CD4-positive, alpha-beta T cell treated with Interleukin-12 subunit alpha and Interleukin-12 subunit beta, for 1 hour (primary cell): ENCODE results near the gene LDLRAD2.
"Not testable (repeated sequence)": the region's sequence is repeated elsewhere in the genome, so short reads cannot be mapped to it uniquely, and the experiment has no call there.

ENCODE experiments used
- DNase-seq: peaks from one replicate; pipeline ENCODE4 v3.0.0-alpha.2; 2020

LDLRAD2 gene

DNA sequence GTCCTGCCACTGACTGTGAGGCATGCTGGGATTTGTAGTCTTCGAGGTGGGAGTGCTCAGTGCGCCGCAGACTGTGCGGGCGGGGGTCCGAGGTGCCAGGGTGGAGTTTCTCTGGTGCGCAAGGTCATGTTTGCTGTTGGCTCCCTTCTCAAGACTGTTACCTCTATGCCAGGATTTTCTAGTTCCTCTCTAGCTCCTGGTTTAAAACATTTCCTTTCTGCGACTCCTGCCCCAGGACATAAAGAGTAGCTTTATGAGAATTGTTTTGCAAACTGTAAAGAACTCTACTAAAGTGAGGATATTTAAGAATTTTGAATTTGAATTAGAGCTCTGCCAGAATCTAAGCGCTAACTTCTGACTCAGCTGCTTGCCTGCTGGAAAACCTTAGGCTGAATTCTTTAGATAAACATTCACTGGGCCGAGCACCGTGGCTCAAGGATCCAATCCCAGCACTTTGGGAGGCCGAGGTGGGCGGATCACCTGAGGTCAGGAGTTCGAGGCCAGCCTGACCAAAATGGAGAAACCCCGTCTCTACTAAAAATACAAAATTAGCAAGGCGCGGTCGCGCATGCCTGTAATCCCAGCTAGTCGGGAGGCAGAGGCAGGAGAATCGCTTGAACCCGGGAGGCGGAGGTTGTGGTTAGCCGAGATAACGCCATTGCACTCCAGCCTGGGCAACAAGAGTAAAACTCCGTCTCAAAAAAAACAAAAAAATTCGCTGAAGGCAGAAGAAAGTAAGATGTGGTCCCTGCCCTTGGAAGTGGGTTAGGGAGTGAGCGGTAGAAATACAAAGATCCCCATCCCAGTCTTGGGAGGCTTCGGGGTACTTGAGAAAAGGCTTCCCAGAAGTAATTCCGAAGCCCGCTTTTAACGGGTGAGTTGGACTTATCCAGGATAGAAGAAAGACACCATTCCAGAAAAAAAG lies 28.1 kb upstream of the LDLRAD2 start:
- no peak for DNase-seq

DNA sequence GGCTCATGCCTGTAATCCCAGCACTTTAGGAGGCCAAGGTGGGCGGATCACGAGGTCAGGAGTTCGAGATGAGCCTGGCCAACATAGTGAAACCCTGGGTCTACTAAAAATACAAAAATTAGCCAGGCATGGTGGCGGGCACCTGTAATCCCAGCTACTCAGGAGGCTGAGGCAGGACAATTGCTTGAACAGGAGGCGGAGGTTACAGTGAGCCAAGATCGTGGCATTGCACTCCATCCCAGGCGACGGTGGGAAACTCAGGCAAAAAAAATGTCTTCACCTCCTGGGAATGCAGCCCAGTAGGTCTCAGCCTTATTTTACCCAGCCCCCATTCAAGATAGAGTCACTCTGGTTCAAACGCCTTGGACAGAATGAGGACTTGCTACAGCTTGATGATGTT lies 26.3 kb upstream of the LDLRAD2 start:
- not testable (repeated sequence) for DNase-seq

DNA sequence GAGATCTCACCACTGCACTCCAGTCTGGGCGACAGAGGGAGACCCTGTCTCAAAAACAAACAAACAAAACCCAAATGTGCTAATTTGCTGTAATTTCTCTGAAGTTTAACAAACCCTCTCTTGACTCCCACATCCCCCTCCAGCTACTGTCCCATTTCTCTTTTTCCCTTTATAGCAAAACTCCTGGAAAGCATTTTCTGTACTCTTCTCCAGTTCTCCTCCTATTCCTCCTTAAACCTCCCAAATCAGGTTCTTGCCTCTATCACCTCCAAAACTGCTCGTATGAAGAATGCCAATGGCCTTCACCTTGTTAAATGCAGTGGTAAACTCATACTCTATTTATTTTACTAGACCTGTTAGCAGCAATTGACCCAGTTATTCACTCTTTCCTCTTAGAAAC lies 25.4 kb upstream of the LDLRAD2 start:
- no peak for DNase-seq

DNA sequence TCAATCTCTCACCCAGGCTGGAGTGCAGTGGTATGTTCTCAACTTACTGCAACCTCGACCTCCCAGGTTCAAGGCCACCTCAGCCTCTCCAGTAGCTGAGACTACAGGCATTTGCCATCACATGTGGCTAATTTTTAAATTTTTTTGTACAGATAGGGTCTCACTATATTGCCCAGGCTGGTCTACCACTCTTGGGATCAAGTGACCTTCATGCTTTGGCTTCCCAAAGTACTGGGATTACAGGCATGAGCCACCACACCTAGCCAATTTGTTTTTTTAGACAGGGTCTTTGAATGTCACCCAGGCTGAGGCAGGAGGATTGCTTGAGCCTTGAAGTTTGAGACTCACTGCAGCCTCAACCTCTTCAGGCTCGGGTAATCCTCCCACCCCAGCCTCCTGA lies 19.0 kb upstream of the LDLRAD2 start:
- no peak for DNase-seq

DNA sequence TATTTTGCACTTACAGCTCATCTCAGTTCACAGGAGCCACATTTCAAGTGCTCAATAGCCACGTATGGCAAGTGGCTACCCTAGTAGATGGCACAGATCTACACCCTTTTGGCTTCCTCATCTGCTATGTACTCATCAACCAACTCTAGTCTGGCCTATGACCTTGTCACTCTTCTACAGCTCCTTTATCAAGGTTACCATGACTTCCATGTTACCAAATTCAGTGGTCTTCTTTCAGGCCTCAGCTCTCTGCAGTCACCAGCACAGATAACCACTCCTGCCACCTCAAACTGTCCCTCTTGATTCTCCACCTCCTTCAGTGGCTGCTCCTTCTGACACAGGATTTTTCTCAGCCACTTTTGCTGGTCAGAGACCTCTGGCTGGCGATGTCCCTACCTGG lies 17.4 kb upstream of the LDLRAD2 start:
- no peak for DNase-seq

DNA sequence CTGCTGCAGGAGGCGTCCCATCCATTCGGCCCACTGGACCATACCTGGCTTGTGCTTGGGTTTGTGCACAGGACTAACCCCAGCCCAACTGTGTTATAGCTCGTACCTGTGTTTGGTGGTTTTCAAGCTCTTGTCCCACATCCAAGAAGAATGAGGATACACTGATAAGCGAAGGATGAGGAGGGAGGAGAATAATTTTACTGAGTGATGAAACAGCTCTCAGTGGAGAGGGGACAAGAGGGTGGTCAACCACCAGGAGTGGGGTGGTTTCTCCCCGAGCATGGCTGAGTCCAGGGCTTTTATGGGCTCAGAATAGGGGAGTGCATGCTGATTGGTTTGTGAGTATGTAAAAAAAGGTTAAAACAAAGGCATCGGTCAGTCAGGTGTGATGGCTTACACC lies 17.0 kb upstream of the LDLRAD2 start:
- DNase-seq: no peak

DNA sequence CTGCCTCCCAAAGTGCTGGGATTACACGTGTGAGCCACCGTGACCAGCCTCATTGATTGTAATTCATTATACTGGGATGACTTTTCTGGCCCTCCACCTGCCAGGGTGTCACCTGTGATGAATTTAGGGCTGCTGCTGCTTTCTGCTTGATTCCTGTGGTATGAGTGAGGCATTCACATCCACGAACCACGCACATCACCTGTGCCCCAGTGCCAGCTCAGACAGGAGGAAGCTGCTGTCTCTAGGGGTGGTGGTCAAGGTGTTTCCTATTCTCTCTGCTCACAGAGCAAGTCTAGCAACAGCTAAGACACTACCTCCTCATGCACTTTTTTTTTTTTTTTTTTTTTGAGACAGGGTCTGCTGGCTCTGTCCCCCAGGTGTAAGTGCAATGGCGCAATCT lies 12.3 kb upstream of the LDLRAD2 start:
- DNase-seq: no peak

DNA sequence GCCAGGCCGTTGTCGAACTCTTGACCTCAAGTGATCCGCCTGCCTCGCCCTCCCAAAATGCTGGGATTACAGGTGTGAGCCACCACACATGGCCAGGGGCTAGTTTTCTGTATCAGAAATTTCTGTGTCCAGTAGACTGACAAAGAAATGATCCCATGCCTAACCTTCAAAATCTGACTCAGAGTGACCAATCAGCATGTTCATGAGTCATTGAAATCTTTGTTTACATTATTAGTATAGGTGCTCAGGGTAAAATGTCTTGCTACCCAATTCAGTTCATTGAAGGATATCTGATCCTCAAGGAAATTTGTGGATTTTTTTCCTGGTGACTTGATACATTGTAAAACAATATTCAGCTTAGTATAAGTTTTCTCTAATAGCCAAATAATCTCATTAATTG lies 11.0 kb upstream of the LDLRAD2 start:
- DNase-seq: no peak

DNA sequence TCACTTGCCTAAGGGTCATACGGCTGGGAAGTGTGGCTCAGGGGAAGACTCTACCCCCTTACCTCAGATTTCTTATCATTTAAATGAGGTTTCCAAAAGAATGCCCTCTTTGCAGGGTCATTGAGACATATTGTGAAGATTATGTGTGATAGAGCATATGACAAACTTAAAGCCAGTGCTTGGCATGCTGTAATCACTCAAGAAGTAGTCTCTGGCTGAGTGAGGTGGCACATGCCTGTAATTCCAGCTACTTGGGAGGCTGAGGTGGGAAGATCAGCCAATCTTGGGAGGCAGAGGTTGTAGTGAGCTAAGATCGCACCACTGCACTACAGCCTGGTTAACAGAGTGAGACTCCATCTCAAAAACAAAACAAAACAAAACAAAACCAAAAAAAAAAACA lies 7.5 kb upstream of the LDLRAD2 start:
- no peak for DNase-seq

DNA sequence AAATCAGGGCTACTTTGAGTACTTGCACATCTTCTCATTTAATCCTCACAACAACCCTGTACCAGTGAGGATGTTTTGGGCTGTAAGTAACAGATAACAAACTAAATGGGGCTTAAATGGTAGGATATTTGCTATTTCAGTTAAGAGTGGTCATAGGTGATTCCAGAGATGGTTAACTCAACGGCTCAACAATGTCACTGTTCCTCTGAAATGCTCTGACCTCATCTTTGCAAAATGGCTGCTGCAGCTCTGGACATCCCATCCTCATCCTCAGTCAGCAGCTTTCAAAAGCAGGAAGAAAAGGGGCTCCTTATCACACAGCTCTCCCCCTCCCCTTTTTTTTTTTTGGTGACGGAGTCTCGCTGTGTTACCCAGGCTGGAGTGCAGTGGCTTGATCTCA lies 1.5 kb downstream of the LDLRAD2 start:
- no peak for DNase-seq

DNA sequence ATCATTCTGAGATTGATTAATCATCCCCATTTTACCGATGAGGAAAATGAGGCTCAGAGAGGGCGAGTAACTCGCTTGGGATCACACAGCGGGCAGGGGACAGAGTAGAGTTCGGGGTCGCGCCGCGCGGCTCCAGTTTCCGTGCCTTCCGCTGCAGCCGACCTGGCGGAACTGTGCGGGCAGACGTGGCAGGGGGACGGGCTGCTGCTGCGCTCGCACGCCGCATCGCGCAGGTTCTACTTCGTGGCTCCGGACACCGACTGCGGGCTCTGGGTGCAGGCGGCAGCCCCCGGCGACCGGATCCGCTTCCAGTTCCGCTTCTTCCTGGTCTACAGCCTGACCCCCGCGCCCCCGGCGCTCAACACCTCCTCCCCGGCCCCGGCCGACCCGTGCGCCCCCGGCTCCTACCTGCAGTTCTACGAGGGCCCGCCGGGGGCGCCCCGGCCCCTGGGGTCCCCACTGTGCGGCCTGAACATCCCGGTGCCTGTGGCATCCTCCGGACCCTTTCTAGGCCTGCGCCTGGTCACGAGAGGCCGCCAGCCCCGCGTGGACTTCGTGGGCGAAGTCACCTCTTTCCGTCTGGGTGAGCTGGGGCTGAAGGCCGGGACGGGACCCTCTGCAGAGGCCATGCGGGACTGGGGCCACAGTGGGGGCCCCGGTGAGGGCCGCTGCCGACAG lies 2.3 kb downstream of the LDLRAD2 start:
- DNase-seq: peak; percentile 18

DNA sequence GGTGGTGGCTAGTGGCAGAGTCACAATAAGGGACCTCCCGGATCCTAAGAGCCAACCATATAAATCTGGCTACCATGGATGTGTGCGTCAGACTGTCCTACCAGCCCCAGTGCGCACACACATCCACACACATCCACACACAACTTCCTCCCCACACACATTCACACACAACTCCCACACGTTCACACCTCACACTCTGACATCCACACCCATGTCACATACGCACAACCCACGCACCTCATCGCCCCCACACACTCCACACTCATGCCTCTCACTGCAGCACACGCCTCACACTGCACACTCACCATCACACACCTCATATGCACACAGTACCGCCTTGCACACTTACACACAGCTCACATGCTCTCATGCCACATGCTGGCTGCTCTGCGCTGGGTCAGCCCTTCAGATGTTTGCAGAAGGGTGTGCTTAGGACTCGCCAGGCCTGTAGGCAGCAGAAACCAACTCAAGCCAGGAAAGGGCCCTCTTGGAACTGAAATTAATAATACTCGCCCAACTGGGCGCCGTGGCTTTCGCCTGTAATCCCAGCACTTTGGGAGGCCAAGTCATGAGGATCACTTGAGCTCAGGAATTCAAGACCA lies 3.0 kb downstream of the LDLRAD2 start:
- DNase-seq: no peak

DNA sequence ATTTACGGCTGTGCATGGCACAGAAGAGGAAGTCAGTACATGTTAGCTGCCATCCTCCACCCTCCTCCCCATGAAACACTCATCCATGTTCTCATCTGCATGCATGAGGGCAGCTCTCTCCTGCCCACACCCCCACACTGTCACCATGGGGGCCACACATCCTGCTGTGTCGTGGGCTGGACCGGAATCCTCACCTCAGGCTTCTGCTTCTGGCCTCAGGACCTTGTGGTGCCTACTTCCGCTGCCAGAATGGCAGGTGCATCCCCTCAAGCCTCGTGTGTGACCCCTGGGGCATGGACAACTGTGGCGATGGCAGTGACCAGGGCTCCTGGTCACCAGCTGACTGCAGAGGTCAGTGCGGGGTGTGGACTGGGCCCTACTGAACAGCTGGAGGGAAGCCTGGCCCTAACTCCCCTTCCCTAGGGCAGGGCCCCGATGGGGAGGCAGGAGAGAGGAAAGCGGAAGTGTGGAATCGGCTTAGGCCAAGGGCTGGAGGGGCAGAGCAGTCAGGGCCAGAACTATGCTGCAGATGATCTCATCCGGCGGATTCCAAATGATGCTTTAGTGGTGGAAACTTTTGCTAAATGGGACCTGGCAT lies 3.8 kb downstream of the LDLRAD2 start:
- peak; percentile 2 for DNase-seq

DNA sequence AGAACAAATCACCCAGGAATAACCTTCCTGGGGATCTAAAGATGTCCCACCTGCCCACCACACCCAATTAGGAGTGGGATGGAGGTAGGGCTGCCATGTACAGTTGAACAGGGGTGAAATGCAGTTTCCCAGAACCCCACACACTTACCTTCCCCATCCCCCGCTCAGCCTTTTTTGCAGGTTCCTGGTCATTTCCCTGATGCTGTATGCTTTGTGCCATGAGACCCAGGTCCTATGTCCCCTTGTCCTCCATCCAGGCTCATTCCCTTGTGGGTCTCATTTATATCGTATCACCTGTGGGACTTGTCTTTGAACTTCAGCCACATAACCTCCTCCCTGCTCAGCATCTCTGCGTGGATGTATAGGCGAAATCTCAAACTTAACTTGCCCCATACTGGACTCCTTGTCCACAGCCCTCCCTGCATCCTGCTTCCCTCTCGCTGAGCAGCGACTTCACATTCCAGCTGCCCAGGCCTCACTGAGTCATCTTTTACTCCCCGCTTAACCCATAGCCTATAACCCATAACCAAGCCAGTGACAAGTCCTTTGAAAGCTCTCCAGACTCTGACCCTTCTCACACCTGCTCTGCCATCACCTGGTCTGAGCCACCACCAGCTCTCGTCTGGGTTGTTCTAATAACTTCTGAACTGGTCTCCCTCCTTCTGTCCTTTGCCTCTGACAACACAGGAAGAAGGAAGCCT lies 4.7 kb downstream of the LDLRAD2 start:
- DNase-seq: no peak

DNA sequence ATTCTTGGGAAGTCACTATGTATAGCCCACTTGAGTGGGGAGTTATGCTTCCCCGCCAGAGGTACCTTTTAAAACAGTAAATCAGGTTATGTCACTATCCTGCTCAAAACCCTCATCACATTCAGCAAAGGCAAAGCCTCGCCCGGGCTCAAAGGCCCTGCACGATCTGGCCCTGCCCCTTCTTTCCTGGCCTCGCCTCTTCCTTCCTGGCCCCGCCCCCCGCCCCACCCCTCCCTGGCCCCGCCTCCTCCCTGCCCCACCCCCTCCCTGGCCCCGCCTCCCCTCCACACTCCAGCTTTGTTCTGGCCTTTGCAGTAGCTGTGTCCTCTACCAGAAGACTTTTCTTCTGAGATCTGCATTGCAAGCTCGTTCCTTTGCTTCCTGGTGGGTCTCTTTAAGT lies 6.6 kb downstream of the LDLRAD2 start:
- peak; percentile 43 for DNase-seq

DNA sequence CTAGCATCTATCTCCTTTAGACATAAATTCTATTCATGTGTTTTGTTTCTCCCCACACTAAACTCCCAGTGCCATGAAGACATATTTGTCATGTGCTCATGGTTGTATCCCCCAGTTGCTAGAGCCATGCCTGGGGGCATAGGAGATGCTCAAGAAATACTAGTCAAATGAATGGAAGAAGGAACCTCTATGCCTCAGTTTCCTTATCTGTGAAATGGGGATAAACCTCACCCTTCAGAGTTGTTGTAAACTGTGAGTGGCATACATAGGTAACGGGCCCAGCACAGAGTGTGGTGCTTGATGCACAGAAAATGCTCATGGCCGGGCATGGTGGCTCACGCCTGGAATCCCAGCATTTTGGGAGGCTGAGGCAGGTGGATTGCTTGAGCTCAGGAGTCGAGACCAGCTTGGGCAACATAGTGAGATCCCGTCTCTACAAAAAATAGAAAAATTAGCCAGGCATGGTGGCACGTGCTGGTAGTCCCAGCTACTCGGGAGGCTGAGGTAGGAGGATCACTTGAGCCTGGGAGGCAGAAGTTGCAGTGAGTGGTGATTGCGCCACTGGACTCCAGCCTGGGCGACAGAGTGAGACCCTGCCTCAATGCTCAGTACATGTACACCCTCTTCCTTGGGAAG lies 8.7 kb downstream of the LDLRAD2 start:
- no peak for DNase-seq

DNA sequence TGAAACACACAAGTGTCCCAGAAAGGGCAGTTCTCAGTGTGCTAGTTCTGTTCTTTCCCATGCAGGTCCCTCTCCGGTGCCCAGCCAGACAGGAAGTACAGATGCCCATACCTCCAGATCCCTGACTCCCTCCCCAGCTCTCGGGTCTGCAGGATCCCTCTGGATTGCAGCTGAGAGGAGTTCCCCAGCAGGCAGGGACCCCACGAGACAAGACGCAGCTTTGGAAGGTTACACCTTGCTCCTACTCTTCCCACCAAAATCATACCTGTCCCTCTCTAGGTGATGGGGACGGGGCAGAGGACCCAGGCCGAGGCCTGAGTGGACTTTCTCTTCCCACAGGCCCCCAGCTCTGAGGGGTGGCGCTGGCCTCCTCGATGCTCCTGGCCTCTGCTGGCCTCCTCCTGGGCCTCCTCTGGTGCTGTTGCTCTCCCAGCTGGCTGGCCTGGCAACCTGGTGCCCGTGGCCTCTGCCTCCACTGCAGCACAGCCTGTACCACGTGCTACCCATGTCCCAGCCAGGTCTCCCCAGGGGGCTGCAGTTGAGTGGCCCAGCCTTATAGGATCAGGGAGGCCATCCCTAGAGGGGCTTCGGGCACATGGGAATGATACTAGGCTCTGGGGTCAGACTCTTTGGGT lies 9.4 kb downstream of the LDLRAD2 start:
- no peak for DNase-seq

DNA sequence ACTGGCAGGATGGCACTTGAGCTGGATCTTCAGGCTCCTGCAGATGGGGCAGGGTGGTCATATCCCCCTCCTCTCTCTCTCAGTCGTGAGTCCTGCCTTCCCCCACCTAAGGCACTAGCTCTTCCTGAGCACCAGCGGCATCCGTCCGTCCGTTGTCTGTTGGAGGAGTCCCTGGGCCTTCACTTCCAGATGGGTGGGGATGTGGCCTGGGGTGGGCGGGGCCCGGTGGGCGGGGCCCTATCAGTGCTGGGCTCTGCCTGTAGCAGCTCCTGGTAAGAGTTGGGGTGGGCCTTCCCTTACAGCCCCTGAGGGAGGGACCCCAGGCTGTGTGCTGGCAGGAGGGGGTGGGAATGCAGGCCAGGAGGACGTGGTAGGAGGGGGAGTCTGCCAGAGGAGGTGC lies 10.3 kb downstream of the LDLRAD2 start:
- DNase-seq: no peak

DNA sequence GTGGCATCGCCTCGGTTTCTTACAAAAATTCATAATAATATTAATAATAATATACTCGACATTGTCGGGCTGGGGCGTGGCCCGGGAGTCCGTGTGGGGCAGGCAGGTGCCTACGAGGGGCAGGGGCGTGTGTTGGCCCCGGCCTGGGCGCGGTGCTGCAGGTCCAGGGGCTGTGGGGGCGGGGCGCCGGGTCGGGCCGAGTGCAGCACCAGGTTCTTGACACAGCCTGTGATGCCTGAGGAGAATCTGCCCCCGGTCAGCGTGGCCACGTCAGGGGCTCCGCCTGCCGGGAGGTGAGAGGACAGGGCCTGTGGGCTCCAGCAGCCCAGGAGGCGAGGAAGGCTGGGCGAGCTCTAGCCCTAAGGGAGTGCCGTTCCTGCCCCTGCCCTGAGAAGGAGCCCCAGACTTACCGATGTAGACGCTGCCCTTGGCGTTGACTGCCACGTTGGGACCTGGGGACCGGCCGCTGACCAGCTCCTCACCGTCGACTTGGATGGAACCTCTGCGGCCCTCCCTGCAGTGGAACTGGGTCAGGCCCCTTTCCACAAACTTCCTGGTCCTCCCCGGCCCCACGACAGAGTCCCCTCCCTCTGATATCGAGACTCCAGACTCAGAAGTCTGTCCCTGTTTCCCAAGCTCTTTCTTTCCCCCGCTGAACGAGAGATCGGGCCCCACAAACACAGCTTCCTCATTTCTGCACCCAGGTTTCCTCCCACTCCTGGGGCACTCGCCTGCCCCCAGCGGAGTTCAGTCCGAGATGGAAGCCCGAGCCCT lies 11.3 kb downstream of the LDLRAD2 start:
- no peak for DNase-seq

DNA sequence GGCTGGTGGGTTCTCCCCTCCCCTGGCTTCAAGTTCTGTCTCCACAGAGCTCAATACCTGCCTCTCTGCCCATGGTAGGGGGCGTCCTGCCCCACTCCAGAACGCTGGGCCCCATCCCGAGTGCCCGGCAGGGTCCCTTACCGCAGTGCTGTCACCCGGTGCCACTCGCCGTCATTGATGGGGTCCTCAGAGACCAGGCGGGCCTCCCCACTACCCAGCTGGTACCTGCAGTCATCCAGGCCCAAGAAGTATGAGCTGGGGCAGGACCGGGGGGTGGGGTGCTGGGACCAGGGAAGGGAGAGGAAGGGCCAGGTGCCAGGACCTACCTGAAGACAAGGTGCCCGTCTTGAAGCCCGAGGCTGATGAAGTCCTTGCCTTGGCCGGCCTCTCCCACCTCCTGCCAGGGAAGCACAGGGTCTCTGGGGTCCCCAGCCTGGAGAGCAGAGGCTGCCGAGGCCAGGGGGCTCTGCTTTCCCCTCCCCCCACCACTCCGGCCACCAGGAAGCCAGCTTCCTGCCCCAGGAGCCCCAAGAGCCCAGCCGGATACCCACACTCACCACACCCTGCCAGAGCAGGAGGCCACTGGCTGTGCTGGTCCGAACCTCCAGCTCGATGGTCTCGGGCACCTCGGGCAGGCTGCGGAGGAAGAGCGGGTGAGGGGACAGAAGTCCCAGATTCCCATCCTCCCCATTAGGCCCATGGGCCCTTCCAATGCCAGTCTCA lies 12.1 kb downstream of the LDLRAD2 start:
- DNase-seq: no peak
